ENCODE data around the gene DNAJC4.

DNA sequence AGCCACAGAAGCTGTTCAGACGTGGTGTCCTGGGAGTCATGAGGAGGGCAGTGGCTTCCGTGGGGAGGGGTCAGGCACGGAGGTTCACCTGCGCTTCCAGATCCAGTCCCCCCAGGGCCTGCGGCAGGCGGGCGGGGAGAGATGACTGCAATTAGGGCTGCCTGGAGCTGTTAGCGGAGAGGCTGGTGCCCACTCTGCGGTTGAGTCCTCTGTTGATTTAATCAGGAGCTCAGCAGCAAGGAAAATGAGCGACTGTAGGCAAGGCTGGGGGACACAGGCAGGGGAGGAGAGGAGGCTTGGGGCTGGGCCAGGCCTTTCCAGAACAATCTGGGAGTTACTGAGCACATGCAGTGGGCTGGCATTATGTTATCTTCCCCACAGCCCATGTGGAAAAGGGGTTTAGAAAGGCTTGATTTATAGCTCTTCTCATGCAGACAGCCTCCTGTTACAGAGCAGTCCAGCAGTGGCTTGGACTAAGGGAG is 34.1 kb downstream of the DNAJC4 start:
- TF ChIP-seq, protein P1, sequence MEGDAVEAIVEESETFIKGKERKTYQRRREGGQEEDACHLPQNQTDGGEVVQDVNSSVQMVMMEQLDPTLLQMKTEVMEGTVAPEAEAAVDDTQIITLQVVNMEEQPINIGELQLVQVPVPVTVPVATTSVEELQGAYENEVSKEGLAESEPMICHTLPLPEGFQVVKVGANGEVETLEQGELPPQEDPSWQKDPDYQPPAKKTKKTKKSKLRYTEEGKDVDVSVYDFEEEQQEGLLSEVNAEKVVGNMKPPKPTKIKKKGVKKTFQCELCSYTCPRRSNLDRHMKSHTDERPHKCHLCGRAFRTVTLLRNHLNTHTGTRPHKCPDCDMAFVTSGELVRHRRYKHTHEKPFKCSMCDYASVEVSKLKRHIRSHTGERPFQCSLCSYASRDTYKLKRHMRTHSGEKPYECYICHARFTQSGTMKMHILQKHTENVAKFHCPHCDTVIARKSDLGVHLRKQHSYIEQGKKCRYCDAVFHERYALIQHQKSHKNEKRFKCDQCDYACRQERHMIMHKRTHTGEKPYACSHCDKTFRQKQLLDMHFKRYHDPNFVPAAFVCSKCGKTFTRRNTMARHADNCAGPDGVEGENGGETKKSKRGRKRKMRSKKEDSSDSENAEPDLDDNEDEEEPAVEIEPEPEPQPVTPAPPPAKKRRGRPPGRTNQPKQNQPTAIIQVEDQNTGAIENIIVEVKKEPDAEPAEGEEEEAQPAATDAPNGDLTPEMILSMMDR (IDR thresholded peaks at IDR 0.05; ENCODE audit: poor library complexity): no peak
- no peak for TF ChIP-seq EZH2phosphoT487 (IDR thresholded peaks at IDR 0.05; ENCODE audit: low read depth, severe bottlenecking, unreplicated experiment)
- no peak for TF ChIP-seq EZH2 (IDR thresholded peaks at IDR 0.05; ENCODE audit: borderline replicate concordance)

All from hepatocyte (in vitro differentiated cells).